HG03045 (cell line): ENCODE data around the gene HEXA.

Source experiments
- ATAC-seq: cut with Tn5 transposase; IDR thresholded peaks from one replicate; pipeline ENCODE4 v1.9.1; 2021; ENCODE audit warnings: mild to moderate bottlenecking, moderate library complexity; ENCODE audit not compliant: unreplicated experiment

Gene HEXA

GRCh38 chr15:72377331-72377730 is 1.5 kb upstream of the HEXA start:
- no peak for ATAC-seq

- ATAC-seq = peak; percentile 39
Observed at GRCh38 chr15:72375501-72375845, 341 bp downstream of the HEXA start.

GRCh38 chr15:72372361-72372760 is 3.5 kb downstream of the HEXA start:
- ATAC-seq = no peak

- ATAC-seq = no peak
Observed at GRCh38 chr15:72369964-72370363, 5.8 kb downstream of the HEXA start.

GRCh38 chr15:72368899-72369298 is 6.9 kb downstream of the HEXA start:
- no peak for ATAC-seq

- no peak for ATAC-seq
Observed at GRCh38 chr15:72368325-72368724, 7.5 kb downstream of the HEXA start.

GRCh38 chr15:72365844-72366243 is 10.0 kb downstream of the HEXA start:
- peak; percentile 71 for ATAC-seq

- ATAC-seq = no peak
Observed at GRCh38 chr15:72361176-72361575, 14.6 kb downstream of the HEXA start.

GRCh38 chr15:72358650-72359171 is 17.1 kb downstream of the HEXA start:
- ATAC-seq = no peak

- no peak for ATAC-seq
Observed at GRCh38 chr15:72358121-72358520, 17.7 kb downstream of the HEXA start.

- no peak for ATAC-seq
Observed at GRCh38 chr15:72354496-72354895, 21.3 kb downstream of the HEXA start.

GRCh38 chr15:72353266-72353665 is 22.5 kb downstream of the HEXA start:
- no peak for ATAC-seq

GRCh38 chr15:72345806-72346205 is 30.0 kb downstream of the HEXA start:
- no peak for ATAC-seq

- no peak for ATAC-seq
Observed at GRCh38 chr15:72345280-72345679, 30.5 kb downstream of the HEXA start.

GRCh38 chr15:72344602-72345001 is 31.2 kb downstream of the HEXA start:
- ATAC-seq = no peak

- ATAC-seq = no peak
Observed at GRCh38 chr15:72342385-72342784, 33.4 kb downstream of the HEXA start.

GRCh38 chr15:72341361-72341760 is 34.5 kb downstream of the HEXA start:
- no peak for ATAC-seq

- ATAC-seq = no peak
Observed at GRCh38 chr15:72340366-72340765, 35.4 kb downstream of the HEXA start.

GRCh38 chr15:72339777-72340177 is 36.0 kb downstream of the HEXA start:
- no peak for ATAC-seq

- no peak for ATAC-seq
Observed at GRCh38 chr15:72338617-72339321, 37.0 kb downstream of the HEXA start.

GRCh38 chr15:72338148-72338547 is 37.7 kb downstream of the HEXA start:
- no peak for ATAC-seq

GRCh38 chr15:72334842-72335241 is 41.0 kb downstream of the HEXA start:
- no peak for ATAC-seq

GRCh38 chr15:72331021-72331420 is 44.8 kb downstream of the HEXA start:
- no peak for ATAC-seq
